Measurements from ENCODE around the gene RECK.

DNA sequence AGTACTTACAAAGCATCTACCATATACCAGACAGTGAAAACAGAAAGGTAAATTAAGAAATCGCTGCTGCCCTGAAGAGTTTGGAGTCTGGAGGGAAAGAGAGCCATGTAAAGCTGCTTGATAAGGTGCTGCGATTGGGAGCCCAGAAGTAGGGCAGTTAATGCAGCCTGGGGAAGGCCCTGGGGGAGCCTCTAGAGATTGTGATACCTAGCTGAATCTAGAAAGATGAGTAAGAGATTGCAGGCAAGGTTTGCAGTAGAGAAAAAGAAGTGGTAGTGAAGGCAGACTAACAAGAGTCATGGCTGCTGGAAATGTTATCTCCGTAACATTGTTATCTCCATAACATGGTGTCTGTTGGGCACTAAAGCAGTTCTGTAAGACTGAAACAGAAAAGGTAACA lies 75.8 kb downstream of the RECK start:
- no peak for TF ChIP-seq SUZ12 (IDR thresholded peaks at IDR 0.05; ENCODE audit: extremely low read depth, insufficient read depth, insufficient read length)
- TF ChIP-seq YY1 (IDR thresholded peaks at IDR 0.05; ENCODE audit: insufficient read depth, insufficient read length) = no peak

Measured in NT2/D1 (cell line).